ENCODE results near the gene MISP.

Gene MISP

DNA sequence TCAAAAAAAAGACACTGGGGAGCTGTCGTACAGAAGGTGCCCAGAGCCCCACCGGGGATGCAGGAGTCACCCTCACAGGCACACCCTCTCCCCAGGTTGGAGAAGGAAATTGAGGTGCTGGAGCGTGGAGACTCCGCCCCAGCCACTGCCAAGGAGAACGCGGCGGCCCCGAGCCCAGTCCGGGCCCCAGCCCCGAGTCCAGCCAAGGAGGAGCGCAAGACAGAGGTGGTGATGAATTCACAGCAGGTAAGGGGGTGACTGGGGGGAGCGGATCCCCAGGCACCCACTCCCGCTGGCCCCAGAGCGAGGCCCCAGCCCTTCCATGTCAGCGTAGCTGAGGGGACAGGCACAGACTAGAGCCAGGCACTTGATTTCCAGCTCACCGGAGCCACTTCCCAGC lies 19.9 kb upstream of the MISP start:
- no peaks in the 10 kb centered on the region for H3K9me3 ChIP-seq (ENCODE audit: control extremely low read depth in 1 of 5, control insufficient read depth in 4 of 5, insufficient read depth in 2 of 5, low read depth in 1 of 5, low read length in 4 of 5)
- 97% methylated on average over 10 of the region's 16 CpGs for WGBS (ENCODE audit: insufficient coverage)
- peaks cover 0 to 16% (median 14%) of the 10 kb centered on the region in 4 experiments for H3K4me1 ChIP-seq (ENCODE audit: control extremely low read depth in 1 of 4, control insufficient read depth in 4 of 4, insufficient read depth in 4 of 4, low read length in 3 of 4)
- ChIA-PET CTCF (interaction anchor here (1.2 to 3.6 kb wide), 3 partner anchors 8 to 25 kb away, joined by 3 to 14 read pairs (median 5); no protein-coding TSS in a partner anchor), POLR2A (no interaction called here)
- H3K27ac ChIP-seq (ENCODE audit: insufficient read depth in 1 of 2, low read depth in 1 of 2, low read length in 2 of 2, poor library complexity in 1 of 2, severe bottlenecking in 2 of 2): no peak overlapping the region
- H3K27me3 ChIP-seq (replicated peaks in 2 of 5; ENCODE audit: control insufficient read depth in 4 of 5, insufficient read depth in 5 of 5, low read length in 4 of 5): no peaks in the 10 kb centered on the region
- no peak overlapping the region for H3K4me3 ChIP-seq (ENCODE audit: control insufficient read depth in 1 of 7, extremely low read depth in 1 of 7, insufficient read depth in 4 of 7, low read depth in 2 of 7, low read length in 6 of 7)
- DNase-seq: no peak
- H3K36me3 ChIP-seq (ENCODE audit: control insufficient read depth in 4 of 4, insufficient read depth in 4 of 4, low read length in 3 of 4): peaks cover 0 to 6% (median 0%) of the 10 kb centered on the region in 4 experiments

DNA sequence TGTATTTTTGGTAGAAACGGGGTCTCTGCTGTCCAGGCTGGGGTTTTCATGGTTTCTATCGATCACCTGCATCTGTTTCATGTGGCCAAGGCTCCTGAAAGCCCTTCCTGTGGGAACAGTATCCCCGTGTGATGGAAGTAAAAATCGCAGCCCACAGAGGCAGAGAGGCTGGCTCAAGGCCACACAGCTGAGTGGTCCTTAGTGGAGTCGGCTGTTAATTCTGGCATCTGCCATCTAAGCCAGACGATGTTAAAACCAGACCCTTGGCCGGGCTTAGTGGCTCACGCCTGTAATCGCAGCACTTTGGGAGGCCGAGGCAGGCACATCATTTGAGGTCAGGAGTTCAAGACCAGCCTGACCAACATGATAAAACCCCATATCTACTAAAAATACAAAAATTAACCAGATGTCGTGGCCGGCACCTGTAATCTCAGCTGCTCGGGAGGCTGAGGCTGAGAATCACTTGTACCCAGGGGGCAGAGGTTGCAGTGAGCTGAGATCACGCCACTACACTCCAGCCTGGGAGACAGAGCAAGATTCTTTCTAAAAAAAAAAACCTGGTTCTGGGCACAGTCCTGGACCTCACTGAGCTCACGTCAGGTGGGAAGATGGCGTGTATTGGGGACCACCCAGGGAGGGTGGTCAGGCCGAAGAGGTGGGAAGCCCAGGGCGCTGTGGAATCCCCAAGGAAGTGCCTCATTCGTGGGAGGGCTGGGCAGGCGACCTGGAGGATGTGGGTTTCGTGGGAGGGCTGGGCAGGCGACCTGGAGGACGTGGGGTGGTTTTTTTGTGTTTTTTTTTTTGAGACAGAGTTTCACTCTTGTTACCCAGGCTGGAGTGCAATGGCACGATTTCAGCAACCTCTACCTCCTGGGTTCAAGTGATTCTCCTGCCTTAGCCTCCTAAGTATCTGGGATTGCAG lies 18.5 kb upstream of the MISP start:
- CTCF ChIA-PET: interaction anchor here (0.9 to 3.6 kb wide), 7 partner anchors 8 to 66 kb away, joined by 3 to 14 read pairs (median 3); no protein-coding TSS in a partner anchor
- POLR2A ChIA-PET: no interaction called here
- H3K9me3 ChIP-seq (ENCODE audit: control extremely low read depth in 1 of 5, control insufficient read depth in 4 of 5, insufficient read depth in 2 of 5, low read depth in 1 of 5, low read length in 4 of 5): no peaks in the 10 kb centered on the region
- H3K27me3 ChIP-seq (replicated peaks in 2 of 5; ENCODE audit: control insufficient read depth in 4 of 5, insufficient read depth in 5 of 5, low read length in 4 of 5): no peaks in the 10 kb centered on the region
- H3K4me1 ChIP-seq (ENCODE audit: control extremely low read depth in 1 of 4, control insufficient read depth in 4 of 4, insufficient read depth in 4 of 4, low read length in 3 of 4): peaks cover 0 to 14% (median 12%) of the 10 kb centered on the region in 4 experiments
- peaks cover 0 to 6% (median 0%) of the 10 kb centered on the region in 4 experiments for H3K36me3 ChIP-seq (ENCODE audit: control insufficient read depth in 4 of 4, insufficient read depth in 4 of 4, low read length in 3 of 4)
- no peak for DNase-seq
- H3K27ac ChIP-seq (ENCODE audit: insufficient read depth in 1 of 2, low read depth in 1 of 2, low read length in 2 of 2, poor library complexity in 1 of 2, severe bottlenecking in 2 of 2): no peak overlapping the region
- no peak overlapping the region for H3K4me3 ChIP-seq (ENCODE audit: control insufficient read depth in 1 of 7, extremely low read depth in 1 of 7, insufficient read depth in 4 of 7, low read depth in 2 of 7, low read length in 6 of 7)
- WGBS (ENCODE audit: insufficient coverage): 79% methylated on average over 19 of the region's 24 CpGs

DNA sequence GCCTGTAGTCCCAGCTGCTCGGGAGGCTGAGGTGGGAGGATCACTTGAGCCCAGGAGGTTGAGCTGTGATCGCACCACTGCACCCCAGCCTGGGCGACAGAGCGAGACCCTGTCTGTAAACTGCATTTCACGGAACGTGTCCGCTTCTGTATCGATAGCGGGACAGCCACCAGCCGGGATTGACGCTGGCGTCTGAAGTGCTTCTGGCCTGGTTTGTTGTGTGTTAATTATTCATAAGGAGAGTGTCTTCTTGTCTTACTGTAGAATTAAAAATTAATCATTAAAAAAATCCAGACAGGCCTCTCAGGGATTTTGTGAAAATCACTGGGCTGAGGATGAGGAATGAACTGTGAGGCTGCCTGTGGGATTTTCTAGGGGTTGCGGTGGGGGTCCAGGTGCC lies 16.2 kb upstream of the MISP start:
- Histone ChIP-seq H3K4me3 (ENCODE audit: control insufficient read depth in 1 of 7, extremely low read depth in 1 of 7, insufficient read depth in 4 of 7, low read depth in 2 of 7, low read length in 6 of 7) (no peak overlapping the region), H3K9me3 (ENCODE audit: control extremely low read depth in 1 of 5, control insufficient read depth in 4 of 5, insufficient read depth in 2 of 5, low read depth in 1 of 5, low read length in 4 of 5) (no peaks in the 10 kb centered on the region), H3K4me1 (ENCODE audit: control extremely low read depth in 1 of 4, control insufficient read depth in 4 of 4, insufficient read depth in 4 of 4, low read length in 3 of 4) (peaks cover 0 to 14% (median 4%) of the 10 kb centered on the region in 4 experiments), H3K27ac (ENCODE audit: insufficient read depth in 1 of 2, low read depth in 1 of 2, low read length in 2 of 2, poor library complexity in 1 of 2, severe bottlenecking in 2 of 2) (no peak overlapping the region), H3K27me3 (replicated peaks in 2 of 5; ENCODE audit: control insufficient read depth in 4 of 5, insufficient read depth in 5 of 5, low read length in 4 of 5) (no peaks in the 10 kb centered on the region), H3K36me3 (ENCODE audit: control insufficient read depth in 4 of 4, insufficient read depth in 4 of 4, low read length in 3 of 4) (peaks cover 0 to 6% (median 0%) of the 10 kb centered on the region in 4 experiments)
- POLR2A ChIA-PET: interaction anchor here (1.0 kb wide), 1 partner anchor 31 kb away, joined by 4 read pairs; no protein-coding TSS in a partner anchor
- DNase-seq: no peak
- WGBS (ENCODE audit: insufficient coverage): 88% methylated on average over 8 of the region's 13 CpGs
- CTCF ChIA-PET: interaction anchor here (0.6 to 1.9 kb wide), 8 partner anchors 17 to 150 kb away, joined by 3 to 8 read pairs (median 4); no protein-coding TSS in a partner anchor

DNA sequence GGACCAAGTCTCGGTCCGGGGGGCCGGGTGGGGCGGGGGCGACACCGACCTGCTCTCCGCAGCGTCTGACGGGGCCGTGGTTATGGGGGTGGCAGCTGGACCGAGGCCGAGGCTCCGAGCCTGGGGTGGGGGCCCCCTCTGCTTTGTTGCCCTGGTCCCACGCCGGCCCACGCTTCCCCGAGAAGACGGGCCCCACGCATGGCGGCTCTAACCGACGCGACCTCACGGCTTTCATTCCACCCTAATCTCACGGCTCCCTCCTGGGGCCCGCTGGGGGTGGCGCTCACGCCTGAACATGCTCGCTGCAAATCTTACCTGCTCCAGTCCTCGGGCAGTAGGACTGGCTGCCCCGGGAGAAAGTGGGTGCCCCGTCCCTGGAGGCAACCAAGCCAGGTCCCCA lies 14.8 kb upstream of the MISP start:
- no peak for DNase-seq
- H3K36me3 ChIP-seq (ENCODE audit: control insufficient read depth in 4 of 4, insufficient read depth in 4 of 4, low read length in 3 of 4): peaks cover 0 to 2% (median 0%) of the 10 kb centered on the region in 4 experiments
- CTCF ChIA-PET: interaction anchor here (1.0 to 1.5 kb wide), 5 partner anchors 30 to 76 kb away, joined by 3 to 6 read pairs (median 5); no protein-coding TSS in a partner anchor
- no peak overlapping the region for H3K27ac ChIP-seq (ENCODE audit: insufficient read depth in 1 of 2, low read depth in 1 of 2, low read length in 2 of 2, poor library complexity in 1 of 2, severe bottlenecking in 2 of 2)
- H3K9me3 ChIP-seq (ENCODE audit: control extremely low read depth in 1 of 5, control insufficient read depth in 4 of 5, insufficient read depth in 2 of 5, low read depth in 1 of 5, low read length in 4 of 5): no peaks in the 10 kb centered on the region
- no peak overlapping the region for H3K4me3 ChIP-seq (ENCODE audit: control insufficient read depth in 1 of 7, extremely low read depth in 1 of 7, insufficient read depth in 4 of 7, low read depth in 2 of 7, low read length in 6 of 7)
- peaks cover 0 to 14% (median 4%) of the 10 kb centered on the region in 4 experiments for H3K4me1 ChIP-seq (ENCODE audit: control extremely low read depth in 1 of 4, control insufficient read depth in 4 of 4, insufficient read depth in 4 of 4, low read length in 3 of 4)
- H3K27me3 ChIP-seq (replicated peaks in 2 of 5; ENCODE audit: control insufficient read depth in 4 of 5, insufficient read depth in 5 of 5, low read length in 4 of 5): no peaks in the 10 kb centered on the region
- POLR2A ChIA-PET: no interaction called here
- 98% methylated on average over 32 of the region's 32 CpGs for WGBS (ENCODE audit: insufficient coverage)

DNA sequence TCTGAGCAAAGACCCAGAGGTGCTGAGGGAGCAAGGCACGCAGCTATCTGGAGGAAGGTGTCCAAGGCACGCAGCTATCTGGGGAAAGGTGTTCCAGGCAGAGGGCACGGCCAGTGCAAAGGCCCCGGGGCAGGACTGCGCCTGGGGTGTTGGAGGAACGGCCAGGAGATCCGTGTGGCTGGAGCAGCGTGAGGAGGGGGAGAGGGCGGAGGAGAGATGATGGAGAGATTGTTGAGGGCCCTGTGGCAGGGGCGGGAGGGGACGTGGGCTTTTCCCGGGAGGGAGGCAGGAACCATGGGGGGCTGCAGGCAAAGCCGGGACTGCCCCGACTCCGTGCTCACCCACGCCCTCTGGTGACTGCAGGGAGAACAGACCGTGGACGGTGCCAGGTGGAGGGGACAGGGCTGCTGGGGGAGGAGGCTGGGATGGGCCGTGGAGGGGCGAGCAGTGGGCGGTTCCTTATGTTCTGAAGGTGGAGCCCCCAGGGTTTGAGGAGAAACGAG lies 13.3 kb upstream of the MISP start:
- peaks cover 0 to 12% (median 3%) of the 10 kb centered on the region in 4 experiments for H3K4me1 ChIP-seq (ENCODE audit: control extremely low read depth in 1 of 4, control insufficient read depth in 4 of 4, insufficient read depth in 4 of 4, low read length in 3 of 4)
- H3K27ac ChIP-seq (ENCODE audit: insufficient read depth in 1 of 2, low read depth in 1 of 2, low read length in 2 of 2, poor library complexity in 1 of 2, severe bottlenecking in 2 of 2): no peak overlapping the region
- H3K27me3 ChIP-seq (replicated peaks in 2 of 5; ENCODE audit: control insufficient read depth in 4 of 5, insufficient read depth in 5 of 5, low read length in 4 of 5): no peaks in the 10 kb centered on the region
- DNase-seq: peak; percentile 60 to 66 (median 62)
- no peaks in the 10 kb centered on the region for H3K9me3 ChIP-seq (ENCODE audit: control extremely low read depth in 1 of 5, control insufficient read depth in 4 of 5, insufficient read depth in 2 of 5, low read depth in 1 of 5, low read length in 4 of 5)
- CTCF ChIA-PET: interaction anchor here (0.6 to 1.5 kb wide), 9 partner anchors 15 to 87 kb away, joined by 3 to 7 read pairs (median 3); no protein-coding TSS in a partner anchor
- POLR2A ChIA-PET: no interaction called here
- H3K4me3 ChIP-seq (ENCODE audit: control insufficient read depth in 1 of 7, extremely low read depth in 1 of 7, insufficient read depth in 4 of 7, low read depth in 2 of 7, low read length in 6 of 7): no peak overlapping the region
- H3K36me3 ChIP-seq (ENCODE audit: control insufficient read depth in 4 of 4, insufficient read depth in 4 of 4, low read length in 3 of 4): no peaks in the 10 kb centered on the region
- WGBS (ENCODE audit: insufficient coverage): 47% methylated on average over 11 of the region's 22 CpGs

DNA sequence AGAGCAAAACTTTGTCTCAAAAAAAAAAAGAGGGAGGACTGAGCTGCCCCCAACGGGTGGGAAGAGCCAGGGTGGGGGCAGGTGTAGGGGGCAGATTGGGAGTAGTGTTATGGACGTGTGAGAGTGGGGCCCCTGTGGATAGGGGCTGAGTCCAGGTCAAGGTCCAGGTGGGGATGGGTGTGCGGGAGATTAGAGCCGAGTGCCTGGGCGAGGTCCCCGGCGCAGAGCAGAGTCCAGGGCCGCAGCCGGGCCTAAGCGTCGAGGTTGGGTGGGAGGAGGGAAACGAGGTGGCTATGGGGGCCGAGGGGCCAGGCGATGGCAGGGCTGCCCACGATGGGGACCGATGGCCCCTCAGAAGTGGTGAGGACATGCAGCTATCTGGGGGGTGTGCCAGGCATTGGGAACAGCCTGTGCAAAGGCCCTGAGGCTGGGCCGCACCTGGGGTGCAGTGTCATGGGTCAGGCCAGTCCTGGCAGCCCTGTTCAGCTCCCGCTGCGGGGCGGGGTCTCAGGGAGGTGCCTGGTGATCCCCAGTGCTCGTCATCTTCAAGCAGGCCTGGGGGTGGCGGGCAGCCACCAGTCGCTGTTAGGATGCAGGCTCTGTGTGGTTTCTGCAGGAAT lies 12.3 kb upstream of the MISP start:
- H3K9me3 ChIP-seq (ENCODE audit: control extremely low read depth in 1 of 5, control insufficient read depth in 4 of 5, insufficient read depth in 2 of 5, low read depth in 1 of 5, low read length in 4 of 5): no peaks in the 10 kb centered on the region
- no peaks in the 10 kb centered on the region for H3K36me3 ChIP-seq (ENCODE audit: control insufficient read depth in 4 of 4, insufficient read depth in 4 of 4, low read length in 3 of 4)
- ChIA-PET CTCF (interaction anchor here (1.2 to 3.8 kb wide), 7 partner anchors 8 to 107 kb away, joined by 3 to 14 read pairs (median 3); no protein-coding TSS in a partner anchor), POLR2A (no interaction called here)
- H3K27me3 ChIP-seq (replicated peaks in 2 of 5; ENCODE audit: control insufficient read depth in 4 of 5, insufficient read depth in 5 of 5, low read length in 4 of 5): no peaks in the 10 kb centered on the region
- DNase-seq: no peak
- H3K4me3 ChIP-seq (ENCODE audit: control insufficient read depth in 1 of 7, extremely low read depth in 1 of 7, insufficient read depth in 4 of 7, low read depth in 2 of 7, low read length in 6 of 7): no peak overlapping the region
- H3K4me1 ChIP-seq (ENCODE audit: control extremely low read depth in 1 of 4, control insufficient read depth in 4 of 4, insufficient read depth in 4 of 4, low read length in 3 of 4): peaks cover 0 to 2% (median 0%) of the 10 kb centered on the region in 4 experiments
- 97% methylated on average over 19 of the region's 23 CpGs for WGBS (ENCODE audit: insufficient coverage)
- no peak overlapping the region for H3K27ac ChIP-seq (ENCODE audit: insufficient read depth in 1 of 2, low read depth in 1 of 2, low read length in 2 of 2, poor library complexity in 1 of 2, severe bottlenecking in 2 of 2)
